SK-N-SH treated with all-trans-retinoic acid at 6 μM for 48 hours (cell line): ENCODE data around the gene CLDN11.

Experiments
- ATAC-seq: fragments of 200-7000 bp; cut with Tn5 transposase; 3 replicates; pipeline ENCODE4 v1.9.1; 2020; ENCODE audit warnings: mild to moderate bottlenecking, moderate library complexity
- ARNTL ChIP-seq: fragments of 450-650 bp; formaldehyde crosslinking; IDR thresholded peaks from 2 replicates; pipeline ENCODE4 v1.5.0; 2020; ENCODE audit warnings: low read depth, mild to moderate bottlenecking, moderate library complexity, borderline replicate concordance
- BACH2 ChIP-seq: fragments of 250-450 bp; sonication (Bioruptor Pico); IDR thresholded peaks from 2 replicates; pipeline ENCODE4 v1.9.0; 2021; ENCODE audit warnings: mild to moderate bottlenecking, borderline replicate concordance
- CREB5 ChIP-seq: fragments of 250-450 bp; sonication (Bioruptor Pico); IDR thresholded peaks from 2 replicates; pipeline ENCODE4 v1.5.1; 2020; ENCODE audit warnings: low read depth, mild to moderate bottlenecking, moderate library complexity
- CSDC2 ChIP-seq: fragments of 250-450 bp; sonication (Bioruptor Pico); IDR thresholded peaks from 2 replicates; pipeline ENCODE4 v1.5.0; 2020; ENCODE audit warnings: mild to moderate bottlenecking, moderate library complexity
- ESRRG ChIP-seq: fragments of 250-450 bp; sonication (Bioruptor Pico); IDR thresholded peaks from 2 replicates; pipeline ENCODE4 v1.6.1; 2021; ENCODE audit warnings: mild to moderate bottlenecking
- GLIS3 ChIP-seq: fragments of 250-450 bp; sonication (Bioruptor Pico); IDR thresholded peaks from 2 replicates; pipeline ENCODE4 v1.5.0; 2020; ENCODE audit warnings: mild to moderate bottlenecking, moderate library complexity
- ISL1 ChIP-seq: fragments of 250-450 bp; sonication (Bioruptor Pico); IDR thresholded peaks from 2 replicates; pipeline ENCODE4 v2.1.2; 2022; ENCODE audit warnings: mild to moderate bottlenecking, moderate library complexity
- OSR1 ChIP-seq: fragments of 250-450 bp; sonication (Bioruptor Pico); IDR thresholded peaks from 2 replicates; pipeline ENCODE4 v1.8.0; 2022; ENCODE audit warnings: moderate library complexity, mild to moderate bottlenecking, inconsistent platforms
- PATZ1 ChIP-seq: fragments of 250-450 bp; sonication (Bioruptor Pico); IDR thresholded peaks from 2 replicates; pipeline ENCODE4 v1.8.0; 2020; ENCODE audit warnings: mild to moderate bottlenecking, moderate library complexity, borderline replicate concordance
- PPARA ChIP-seq: fragments of 250-450 bp; sonication (Bioruptor Pico); IDR thresholded peaks from 2 replicates; pipeline ENCODE4 v1.5.0; 2020; ENCODE audit warnings: mild to moderate bottlenecking, borderline replicate concordance
- RARB ChIP-seq: fragments of 250-450 bp; sonication (Bioruptor Pico); IDR thresholded peaks from 2 replicates; pipeline ENCODE4 v1.8.0; 2021; ENCODE audit warnings: mild to moderate bottlenecking, moderate library complexity
- SNAI2 ChIP-seq: fragments of 250-450 bp; sonication (Bioruptor Pico); IDR thresholded peaks from 2 replicates; pipeline ENCODE4 v1.5.0; 2020; ENCODE audit warnings: mild to moderate bottlenecking, moderate library complexity
- TCF4 ChIP-seq: fragments of 250-450 bp; sonication (Bioruptor Pico); IDR thresholded peaks from 2 replicates; pipeline ENCODE4 v1.8.0; 2021; ENCODE audit warnings: mild to moderate bottlenecking, moderate library complexity, borderline replicate concordance
- TOX ChIP-seq: fragments of 250-450 bp; sonication (Bioruptor Pico); IDR thresholded peaks from 2 replicates; pipeline ENCODE4 v1.8.0; 2021; ENCODE audit warnings: mild to moderate bottlenecking, moderate library complexity, borderline replicate concordance
- ZC3H10 ChIP-seq: fragments of 250-450 bp; sonication (Bioruptor Pico); IDR thresholded peaks from 2 replicates; pipeline ENCODE4 v1.5.1; 2021; ENCODE audit warnings: mild to moderate bottlenecking, moderate library complexity
- ZFP3 ChIP-seq: fragments of 250-450 bp; sonication (Bioruptor Pico); IDR thresholded peaks from 2 replicates; pipeline ENCODE4 v1.5.0; 2020; ENCODE audit warnings: mild to moderate bottlenecking, moderate library complexity
- ZFP30 ChIP-seq: fragments of 450-650 bp; formaldehyde crosslinking; IDR thresholded peaks from 2 replicates; pipeline ENCODE4 v1.5.0; 2022; ENCODE audit warnings: mild to moderate bottlenecking, moderate library complexity
- ZNF565 ChIP-seq: fragments of 450-650 bp; formaldehyde crosslinking; conservative IDR thresholded peaks from 2 replicates; pipeline ENCODE4 v1.5.0; 2020; ENCODE audit warnings: low read depth, mild to moderate bottlenecking, moderate library complexity
- ZNF70 ChIP-seq: fragments of 450-650 bp; formaldehyde crosslinking; IDR thresholded peaks from 2 replicates; pipeline ENCODE4 v1.5.0; 2020; ENCODE audit warnings: mild to moderate bottlenecking, moderate library complexity
- ZNF8 ChIP-seq: fragments of 450-650 bp; formaldehyde crosslinking; IDR thresholded peaks from 2 replicates; pipeline ENCODE4 v1.5.0; 2020; ENCODE audit warnings: mild to moderate bottlenecking, moderate library complexity
- TF ChIP-seq, protein P1 (sequence below): fragments of 250-450 bp; sonication (Bioruptor Pico); IDR thresholded peaks from 2 replicates; pipeline ENCODE4 v1.5.1; 2021; ENCODE audit warnings: mild to moderate bottlenecking, moderate library complexity
- TF ChIP-seq, protein P2 (sequence below): fragments of 250-450 bp; sonication (Bioruptor Pico); IDR thresholded peaks from 2 replicates; pipeline ENCODE4 v1.5.0; 2020; ENCODE audit warnings: mild to moderate bottlenecking, moderate library complexity

CLDN11 gene

DNA sequence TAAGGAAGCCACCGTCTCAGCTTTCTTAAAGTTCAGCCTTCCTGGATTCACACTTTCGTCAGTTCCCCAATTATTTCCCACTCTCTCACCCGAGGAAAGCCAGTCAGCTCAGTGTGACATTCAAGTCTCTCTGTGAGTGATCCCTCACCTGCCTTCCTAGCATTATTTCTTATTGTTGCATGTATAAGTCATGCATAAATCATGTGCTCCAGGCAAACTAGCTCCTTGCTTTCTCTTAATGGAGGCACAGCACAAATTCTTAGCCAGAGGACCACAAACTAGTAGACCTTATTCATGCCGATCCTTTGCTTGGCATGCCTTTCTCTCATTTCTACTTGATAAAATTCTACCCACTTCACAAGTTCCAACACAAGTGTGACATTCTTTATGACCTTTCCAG, 44.3 kb downstream of the CLDN11 start:
- ATAC-seq = no peak
- TF ChIP-seq PATZ1 (CRISPR knock-in tag) (no peak), TCF4 (CRISPR knock-in tag) (no peak), PPARA (CRISPR knock-in tag) (no peak), ZFP3 (CRISPR knock-in tag) (no peak), ZNF8 (CRISPR knock-in tag) (no peak), GLIS3 (CRISPR knock-in tag) (no peak), ZNF565 (CRISPR knock-in tag) (no peak), ARNTL (CRISPR knock-in tag) (no peak), ESRRG (CRISPR knock-in tag) (no peak), ZNF70 (no peak), OSR1 (CRISPR knock-in tag) (no peak), CSDC2 (CRISPR knock-in tag) (no peak), TOX (no peak), CREB5 (no peak), RARB (CRISPR knock-in tag) (no peak), ZFP30 (CRISPR knock-in tag) (no peak), ISL1 (CRISPR knock-in tag) (no peak), SNAI2 (no peak)
- TF ChIP-seq, protein P1, sequence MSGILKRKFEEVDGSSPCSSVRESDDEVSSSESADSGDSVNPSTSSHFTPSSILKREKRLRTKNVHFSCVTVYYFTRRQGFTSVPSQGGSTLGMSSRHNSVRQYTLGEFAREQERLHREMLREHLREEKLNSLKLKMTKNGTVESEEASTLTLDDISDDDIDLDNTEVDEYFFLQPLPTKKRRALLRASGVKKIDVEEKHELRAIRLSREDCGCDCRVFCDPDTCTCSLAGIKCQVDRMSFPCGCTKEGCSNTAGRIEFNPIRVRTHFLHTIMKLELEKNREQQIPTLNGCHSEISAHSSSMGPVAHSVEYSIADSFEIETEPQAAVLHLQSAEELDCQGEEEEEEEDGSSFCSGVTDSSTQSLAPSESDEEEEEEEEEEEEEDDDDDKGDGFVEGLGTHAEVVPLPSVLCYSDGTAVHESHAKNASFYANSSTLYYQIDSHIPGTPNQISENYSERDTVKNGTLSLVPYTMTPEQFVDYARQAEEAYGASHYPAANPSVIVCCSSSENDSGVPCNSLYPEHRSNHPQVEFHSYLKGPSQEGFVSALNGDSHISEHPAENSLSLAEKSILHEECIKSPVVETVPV (CRISPR knock-in tag) = no peak
- TF ChIP-seq, protein P2, sequence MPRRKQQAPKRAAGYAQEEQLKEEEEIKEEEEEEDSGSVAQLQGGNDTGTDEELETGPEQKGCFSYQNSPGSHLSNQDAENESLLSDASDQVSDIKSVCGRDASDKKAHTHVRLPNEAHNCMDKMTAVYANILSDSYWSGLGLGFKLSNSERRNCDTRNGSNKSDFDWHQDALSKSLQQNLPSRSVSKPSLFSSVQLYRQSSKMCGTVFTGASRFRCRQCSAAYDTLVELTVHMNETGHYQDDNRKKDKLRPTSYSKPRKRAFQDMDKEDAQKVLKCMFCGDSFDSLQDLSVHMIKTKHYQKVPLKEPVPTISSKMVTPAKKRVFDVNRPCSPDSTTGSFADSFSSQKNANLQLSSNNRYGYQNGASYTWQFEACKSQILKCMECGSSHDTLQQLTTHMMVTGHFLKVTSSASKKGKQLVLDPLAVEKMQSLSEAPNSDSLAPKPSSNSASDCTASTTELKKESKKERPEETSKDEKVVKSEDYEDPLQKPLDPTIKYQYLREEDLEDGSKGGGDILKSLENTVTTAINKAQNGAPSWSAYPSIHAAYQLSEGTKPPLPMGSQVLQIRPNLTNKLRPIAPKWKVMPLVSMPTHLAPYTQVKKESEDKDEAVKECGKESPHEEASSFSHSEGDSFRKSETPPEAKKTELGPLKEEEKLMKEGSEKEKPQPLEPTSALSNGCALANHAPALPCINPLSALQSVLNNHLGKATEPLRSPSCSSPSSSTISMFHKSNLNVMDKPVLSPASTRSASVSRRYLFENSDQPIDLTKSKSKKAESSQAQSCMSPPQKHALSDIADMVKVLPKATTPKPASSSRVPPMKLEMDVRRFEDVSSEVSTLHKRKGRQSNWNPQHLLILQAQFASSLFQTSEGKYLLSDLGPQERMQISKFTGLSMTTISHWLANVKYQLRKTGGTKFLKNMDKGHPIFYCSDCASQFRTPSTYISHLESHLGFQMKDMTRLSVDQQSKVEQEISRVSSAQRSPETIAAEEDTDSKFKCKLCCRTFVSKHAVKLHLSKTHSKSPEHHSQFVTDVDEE (CRISPR knock-in tag) = no peak

GRCh38 chr3:170465955-170466354, 47.3 kb downstream of the CLDN11 start:
- ATAC-seq = no peak
- TF ChIP-seq, protein P2 (CRISPR knock-in tag) = no peak
- TF ChIP-seq GLIS3 (CRISPR knock-in tag) (no peak), TOX (no peak), ZNF8 (CRISPR knock-in tag) (no peak), ISL1 (CRISPR knock-in tag) (no peak), RARB (CRISPR knock-in tag) (no peak)
- TF ChIP-seq, all 23 proteins: peak for 0

- ATAC-seq = no peak
- no peak for TF ChIP-seq ZNF8 (CRISPR knock-in tag)
- TF ChIP-seq SNAI2 = no peak
- TF ChIP-seq ZC3H10 = no peak
- no peak for TF ChIP-seq ESRRG (CRISPR knock-in tag)
- TF ChIP-seq ZNF565 (CRISPR knock-in tag) = no peak
- TF ChIP-seq ARNTL (CRISPR knock-in tag) = no peak
- TF ChIP-seq ISL1 (CRISPR knock-in tag) = no peak
- no peak for TF ChIP-seq TCF4 (CRISPR knock-in tag)
- TF ChIP-seq, protein P1 (CRISPR knock-in tag) = no peak
- TF ChIP-seq PATZ1 (CRISPR knock-in tag) = no peak
- no peak for TF ChIP-seq BACH2 (CRISPR knock-in tag)
- no peak for TF ChIP-seq ZFP3 (CRISPR knock-in tag)
- TF ChIP-seq RARB (CRISPR knock-in tag) = no peak
These were observed 48.3 kb downstream of the CLDN11 start for GRCh38 chr3:170467007-170467406.
